ENCODE data around the gene MED23. TPM values are rescaled to one million over a fixed set of nuclear protein-coding genes. Genes with fewer than 3 reads are reported as not detected.

The MED23 gene
- total and polyA plus RNA-seq, 9 of the 15 experiments (the other 6 are each of a cell fraction or from before 2014, with no cell fraction given): 13.7 to 61.2 (median 27.2) TPM

DNA sequence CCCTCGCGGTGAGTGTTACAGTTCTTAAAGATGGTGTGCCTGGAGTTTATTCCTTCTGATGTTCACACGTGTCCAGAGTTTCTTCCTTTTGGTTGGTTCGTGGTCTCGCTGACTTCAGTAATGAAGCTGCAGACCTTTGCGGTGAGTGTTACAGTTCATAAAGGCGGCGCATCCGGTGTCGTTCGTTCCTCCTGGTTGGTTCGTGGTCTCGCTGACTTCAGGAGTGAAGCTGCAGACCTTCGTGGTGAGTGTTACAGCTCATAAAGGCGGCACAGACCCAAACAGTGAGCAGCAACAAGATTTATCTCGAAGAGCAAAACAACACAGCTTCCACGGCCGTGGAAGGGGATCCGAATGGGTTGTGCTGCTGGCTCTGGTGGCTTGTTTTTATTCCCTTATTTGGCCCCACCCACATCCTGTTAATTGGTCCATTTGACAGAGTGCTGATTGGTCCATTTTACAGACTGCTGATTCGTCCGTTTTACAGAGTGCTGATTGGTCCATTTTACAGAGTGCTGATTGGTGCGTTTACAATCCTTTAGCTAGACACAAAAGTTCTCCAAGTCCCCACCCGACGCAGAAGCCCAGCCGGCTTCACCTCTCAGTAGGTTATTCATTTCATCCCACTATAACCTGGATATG is 103.2 kb downstream of the MED23 start:
- DNase-seq (ENCODE audit: extremely low read depth in 1 of 4, low spot score in 3 of 4) (no peak), FAIRE-seq (no peak), ATAC-seq (peak; percentile 33; the same call in 1 of the 3 replicates)
- Histone ChIP-seq H3K4me3 (no peak overlapping the region), H2AFZ (ENCODE audit: low read depth, low read length) (peak overlapping the region; percentile 69), H3K27ac (ENCODE audit: extremely low read depth, low read depth, low read length) (no peak overlapping the region), H3K36me3 (ENCODE audit: control insufficient read depth, insufficient read depth, low read length) (no peaks in the 10 kb centered on the region), H3K79me2 (ENCODE audit: control insufficient read depth, insufficient read depth, low read length) (no peaks in the 10 kb centered on the region), H3K9me1 (ENCODE audit: control insufficient read depth, insufficient read depth, low read length) (no peaks in the 10 kb centered on the region), H4K20me1 (replicated peaks; ENCODE audit: control insufficient read depth, insufficient read depth, low read length) (no peaks in the 10 kb centered on the region), H3K4me1 (replicated peaks in 1 of 2; ENCODE audit: control insufficient read depth in 2 of 2, insufficient read depth in 2 of 2, low read length in 2 of 2) (no peaks in the 10 kb centered on the region), H3K9ac (ENCODE audit: insufficient read depth in 1 of 2, low read depth in 2 of 2, low read length in 2 of 2) (no peak overlapping the region), H3K27me3 (ENCODE audit: control insufficient read depth in 2 of 2, insufficient read depth in 2 of 2, low read length in 2 of 2) (0 out of 5 replicates have a peak, but pooled peaks cover 0 to 4% of the 10 kb centered on the region in 2 experiments), H3K9me3 (replicated peaks; ENCODE audit: control insufficient read depth, insufficient read depth, low read depth, low read length) (no peaks in the 10 kb centered on the region; the same call in 1 of the 2 replicates), H3K4me2 (ENCODE audit: insufficient read depth, low read length) (no peak overlapping the region)
- TF ChIP-seq ZBTB8A (IDR thresholded peaks at IDR 0.05; ENCODE audit: partially characterized antibody) (no peak), DACH1 (IDR thresholded peaks at IDR 0.05; ENCODE audit: partially characterized antibody) (no peak), MAFG (tag; conservative IDR thresholded peaks at IDR 0.05) (peak; percentile 41), NFYB (IDR thresholded peaks at IDR 0.05; ENCODE audit: extremely low read depth, insufficient read length) (peak; percentile 45), U2AF1 (optimal IDR thresholded peaks at IDR 0.05; ENCODE audit: low read depth, low read length) (no peak), PHB (CRISPR knock-in tag; IDR thresholded peaks at IDR 0.05) (no peak), C11orf30 (IDR thresholded peaks at IDR 0.05; ENCODE audit: low read depth) (peak; percentile 63), ZNF316 (IDR thresholded peaks at IDR 0.05) (peak; percentile 84), ZNF445 (CRISPR knock-in tag; IDR thresholded peaks at IDR 0.05; ENCODE audit: low read depth) (no peak)
- ChIA-PET POLR2A (interaction anchor here (0.6 kb wide), 1 partner anchor 10 kb away, joined by 3 read pairs; no protein-coding TSS in a partner anchor), CTCF (ENCODE audit: low intra/inter-chr PET ratio) (no interaction called here)
- in situ Hi-C loops (cut with MboI) (loop anchor here (25.0 kb wide), 1 partner anchor 638 kb away; no protein-coding TSS in a partner anchor), intact Hi-C loops (cut with micrococcal nuclease) (no loop called here)
- no TSS peak for BruUV-seq (replicated peaks)
- WGBS (ENCODE audit: insufficient coverage, low coverage, missing lambda C conversion rate): 13% methylated on average over 25 of the region's 25 CpGs
